DND-41 (cell line): ENCODE measurements around the gene NETO2.

ENCODE experiments used
- ATAC-seq: fragments of 200-7000 bp; cut with Tn5 transposase; 3 replicates; pipeline ENCODE4 v1.9.1; 2021; ENCODE audit warnings: low read depth; ENCODE audit not compliant: insufficient read depth
- DNase-seq: peaks from one replicate; pipeline ENCODE4 v3.0.0-alpha.2; 2020
- H2AFZ ChIP-seq: 2 replicates; pipeline ENCODE4 v1.6.0; 2012; ENCODE audit warnings: low read depth, low read length
- H3K27ac ChIP-seq: 2 replicates; pipeline ENCODE4 v1.5.1; 2012; ENCODE audit warnings: low read length, inconsistent platforms
- H3K27me3 ChIP-seq: fragments of 200-600 bp; sonication (generic); 2 replicates; pipeline ENCODE4 v1.6.0; 2012; ENCODE audit warnings: low read length, mild to moderate bottlenecking, inconsistent platforms; ENCODE audit not compliant: insufficient read depth, poor library complexity
- H3K36me3 ChIP-seq: 2 replicates; pipeline ENCODE4 v1.5.1; 2012; ENCODE audit warnings: low read length, inconsistent platforms; ENCODE audit not compliant: insufficient read depth
- H3K4me1 ChIP-seq: 2 replicates; pipeline ENCODE4 v1.5.1; 2012; ENCODE audit warnings: mild to moderate bottlenecking, low read length; ENCODE audit not compliant: insufficient read depth
- H3K4me2 ChIP-seq: 2 replicates; pipeline ENCODE4 v1.6.0; 2012; ENCODE audit warnings: mild to moderate bottlenecking, moderate library complexity, low read length, inconsistent platforms; ENCODE audit not compliant: insufficient read depth
- H3K4me3 ChIP-seq, 2 experiments: fragments of 200-600 bp in 1 of 2; shearing (Covaris generic) in 1 of 2; 2 replicates each; pipeline ENCODE4 v1.5.1; 2012 to 2016; ENCODE audit warnings: inconsistent platforms in 2 of 2, low read length in 2 of 2, mild to moderate bottlenecking in 2 of 2, low read depth in 1 of 2, moderate library complexity in 1 of 2
- H3K79me2 ChIP-seq: 2 replicates; pipeline ENCODE4 v1.6.0; 2012; ENCODE audit warnings: low read length, inconsistent platforms; ENCODE audit not compliant: insufficient read depth
- H3K9ac ChIP-seq: 2 replicates; pipeline ENCODE4 v1.6.0; 2012; ENCODE audit warnings: low read depth, mild to moderate bottlenecking, inconsistent platforms, low read length, moderate library complexity
- H3K9me3 ChIP-seq: 2 replicates; pipeline ENCODE4 v1.5.1; 2012; ENCODE audit warnings: low read length, moderate library complexity, mild to moderate bottlenecking, inconsistent platforms; ENCODE audit not compliant: insufficient read depth, severe bottlenecking
- H4K20me1 ChIP-seq: 2 replicates; pipeline ENCODE4 v1.6.0; 2012; ENCODE audit warnings: low read length; ENCODE audit not compliant: insufficient read depth
- EZH2 ChIP-seq: IDR thresholded peaks from 3 replicates; pipeline ENCODE4 v1.6.1; 2012; ENCODE audit warnings: borderline replicate concordance, low read depth, mild to moderate bottlenecking, moderate library complexity, low read length, inconsistent platforms; ENCODE audit not compliant: severe bottlenecking
- TF ChIP-seq, protein P1 (sequence below): IDR thresholded peaks from 2 replicates; pipeline ENCODE4 v1.5.1; 2012; ENCODE audit warnings: borderline replicate concordance, low read length, moderate library complexity, mild to moderate bottlenecking; ENCODE audit not compliant: poor library complexity, severe bottlenecking; ENCODE audit errors: extremely low read depth

The NETO2 gene

DNA sequence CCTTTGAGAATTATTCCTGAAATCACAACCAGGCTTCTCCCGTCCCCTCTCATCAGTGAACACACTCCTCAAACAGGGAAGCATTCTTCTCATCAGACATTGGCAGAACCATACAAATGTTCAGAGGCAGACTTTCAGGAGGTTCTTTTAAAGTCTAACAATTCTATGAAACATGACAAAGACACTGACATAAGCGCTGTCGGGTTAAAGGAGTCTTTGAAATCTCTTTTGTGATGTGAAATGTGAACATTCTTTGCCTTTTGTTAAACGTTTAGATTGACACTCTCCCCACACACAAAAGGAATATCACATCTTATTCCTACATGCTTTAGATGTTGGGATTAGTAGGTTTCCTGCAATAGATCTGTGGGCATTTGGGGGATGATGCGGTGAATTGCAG lies 63.9 kb downstream of the NETO2 start:
- TF ChIP-seq, protein P1, sequence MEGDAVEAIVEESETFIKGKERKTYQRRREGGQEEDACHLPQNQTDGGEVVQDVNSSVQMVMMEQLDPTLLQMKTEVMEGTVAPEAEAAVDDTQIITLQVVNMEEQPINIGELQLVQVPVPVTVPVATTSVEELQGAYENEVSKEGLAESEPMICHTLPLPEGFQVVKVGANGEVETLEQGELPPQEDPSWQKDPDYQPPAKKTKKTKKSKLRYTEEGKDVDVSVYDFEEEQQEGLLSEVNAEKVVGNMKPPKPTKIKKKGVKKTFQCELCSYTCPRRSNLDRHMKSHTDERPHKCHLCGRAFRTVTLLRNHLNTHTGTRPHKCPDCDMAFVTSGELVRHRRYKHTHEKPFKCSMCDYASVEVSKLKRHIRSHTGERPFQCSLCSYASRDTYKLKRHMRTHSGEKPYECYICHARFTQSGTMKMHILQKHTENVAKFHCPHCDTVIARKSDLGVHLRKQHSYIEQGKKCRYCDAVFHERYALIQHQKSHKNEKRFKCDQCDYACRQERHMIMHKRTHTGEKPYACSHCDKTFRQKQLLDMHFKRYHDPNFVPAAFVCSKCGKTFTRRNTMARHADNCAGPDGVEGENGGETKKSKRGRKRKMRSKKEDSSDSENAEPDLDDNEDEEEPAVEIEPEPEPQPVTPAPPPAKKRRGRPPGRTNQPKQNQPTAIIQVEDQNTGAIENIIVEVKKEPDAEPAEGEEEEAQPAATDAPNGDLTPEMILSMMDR, result no peak
- TF ChIP-seq EZH2, result no peak
- ATAC-seq (no peak), DNase-seq (no peak)
- no peak overlapping the region for H3K9ac ChIP-seq
- no peaks in the 10 kb centered on the region for H3K9me3 ChIP-seq
- no peaks in the 10 kb centered on the region for H3K36me3 ChIP-seq
- no peaks in the 10 kb centered on the region for H3K4me1 ChIP-seq
- H3K27me3 ChIP-seq, result no peaks in the 10 kb centered on the region
- no peak overlapping the region for H2AFZ ChIP-seq
- H4K20me1 ChIP-seq, result no peaks in the 10 kb centered on the region
- no peak overlapping the region for H3K27ac ChIP-seq
- no peak overlapping the region for H3K4me2 ChIP-seq
- no peaks in the 10 kb centered on the region for H3K79me2 ChIP-seq
- no peak overlapping the region for H3K4me3 ChIP-seq

GRCh38 chr16:47073223-47074155 lies 70.3 kb downstream of the NETO2 start:
- Histone ChIP-seq H3K79me2 (no peaks in the 10 kb centered on the region), H3K9ac (no peak overlapping the region), H3K4me1 (no peaks in the 10 kb centered on the region), H3K4me3 (no peak overlapping the region), H2AFZ (no peak overlapping the region), H3K27me3 (no peaks in the 10 kb centered on the region), H4K20me1 (no peaks in the 10 kb centered on the region), H3K4me2 (no peak overlapping the region), H3K36me3 (no peaks in the 10 kb centered on the region), H3K27ac (no peak overlapping the region), H3K9me3 (no peaks in the 10 kb centered on the region)
- DNase-seq, result no peak
- no peak for TF ChIP-seq EZH2
- TF ChIP-seq, protein P1, result no peak
- no peak for ATAC-seq

- no peaks in the 10 kb centered on the region for H3K36me3 ChIP-seq
- H3K4me1 ChIP-seq, result no peaks in the 10 kb centered on the region
- no peak overlapping the region for H3K9ac ChIP-seq
- H2AFZ ChIP-seq, result no peak overlapping the region
- no peaks in the 10 kb centered on the region for H4K20me1 ChIP-seq
- ATAC-seq, result no peak
- DNase-seq, result no peak
- no peak overlapping the region for H3K27ac ChIP-seq
- TF ChIP-seq, protein P1, result no peak
- no peak for TF ChIP-seq EZH2
- H3K4me3 ChIP-seq, result no peak overlapping the region
- no peak overlapping the region for H3K4me2 ChIP-seq
- H3K9me3 ChIP-seq, result no peaks in the 10 kb centered on the region
- H3K27me3 ChIP-seq, result no peaks in the 10 kb centered on the region
- H3K79me2 ChIP-seq, result no peaks in the 10 kb centered on the region
These were observed 71.6 kb downstream of the NETO2 start for GRCh38 chr16:47072158-47072557.
